HUES48 (cell line): ENCODE data around the gene PIK3R5.

Source experiments
- H3K27ac ChIP-seq: one replicate; pipeline ENCODE4 v1.7.0; 2013; ENCODE audit warnings: low read depth, low read length, inconsistent platforms
- H3K27me3 ChIP-seq: 2 replicates; pipeline ENCODE4 v1.6.1; 2013; ENCODE audit warnings: mild to moderate bottlenecking, low read length; ENCODE audit not compliant: control insufficient read depth, insufficient read depth
- H3K36me3 ChIP-seq: 2 replicates; pipeline ENCODE4 v1.6.1; 2013; ENCODE audit warnings: low read length; ENCODE audit not compliant: control insufficient read depth, insufficient read depth
- H3K4me1 ChIP-seq: 2 replicates; pipeline ENCODE4 v1.6.1; 2013; ENCODE audit warnings: mild to moderate bottlenecking, low read length; ENCODE audit not compliant: control insufficient read depth, insufficient read depth
- H3K4me3 ChIP-seq: 2 replicates; pipeline ENCODE4 v1.5.1; 2013; ENCODE audit warnings: mild to moderate bottlenecking, low read depth, low read length
- H3K9ac ChIP-seq: 2 replicates; pipeline ENCODE4 v1.6.1; 2013; ENCODE audit warnings: mild to moderate bottlenecking, low read depth, low read length, moderate library complexity
- H3K9me3 ChIP-seq: 2 replicates; pipeline ENCODE4 v1.6.1; 2013; ENCODE audit warnings: low read length; ENCODE audit not compliant: control insufficient read depth, insufficient read depth

The PIK3R5 gene

GRCh38 chr17:8922928-8923327 is 42.6 kb downstream of the PIK3R5 start:
- H3K4me1 ChIP-seq, result no peaks in the 10 kb centered on the region
- no peaks in the 10 kb centered on the region for H3K36me3 ChIP-seq
- H3K9me3 ChIP-seq, result peaks cover 3% of the 10 kb centered on the region
- H3K27me3 ChIP-seq, result no peaks in the 10 kb centered on the region
- H3K9ac ChIP-seq, result no peak overlapping the region
- H3K4me3 ChIP-seq, result no peak overlapping the region
- no peak overlapping the region for H3K27ac ChIP-seq

- Histone ChIP-seq H3K36me3 (no peaks in the 10 kb centered on the region), H3K4me1 (no peaks in the 10 kb centered on the region), H3K27ac (no peak overlapping the region), H3K27me3 (no peaks in the 10 kb centered on the region), H3K9me3 (peaks cover 3% of the 10 kb centered on the region), H3K4me3 (no peak overlapping the region), H3K9ac (no peak overlapping the region)
Observed at GRCh38 chr17:8922451-8922850, 43.1 kb downstream of the PIK3R5 start.

- Histone ChIP-seq H3K9ac (no peak overlapping the region), H3K27ac (no peak overlapping the region), H3K27me3 (no peaks in the 10 kb centered on the region), H3K4me3 (no peak overlapping the region), H3K36me3 (no peaks in the 10 kb centered on the region), H3K4me1 (no peaks in the 10 kb centered on the region), H3K9me3 (peaks cover 3% of the 10 kb centered on the region; the same call in 1 of the 2 replicates)
Observed at GRCh38 chr17:8921147-8921546, 44.4 kb downstream of the PIK3R5 start.

DNA sequence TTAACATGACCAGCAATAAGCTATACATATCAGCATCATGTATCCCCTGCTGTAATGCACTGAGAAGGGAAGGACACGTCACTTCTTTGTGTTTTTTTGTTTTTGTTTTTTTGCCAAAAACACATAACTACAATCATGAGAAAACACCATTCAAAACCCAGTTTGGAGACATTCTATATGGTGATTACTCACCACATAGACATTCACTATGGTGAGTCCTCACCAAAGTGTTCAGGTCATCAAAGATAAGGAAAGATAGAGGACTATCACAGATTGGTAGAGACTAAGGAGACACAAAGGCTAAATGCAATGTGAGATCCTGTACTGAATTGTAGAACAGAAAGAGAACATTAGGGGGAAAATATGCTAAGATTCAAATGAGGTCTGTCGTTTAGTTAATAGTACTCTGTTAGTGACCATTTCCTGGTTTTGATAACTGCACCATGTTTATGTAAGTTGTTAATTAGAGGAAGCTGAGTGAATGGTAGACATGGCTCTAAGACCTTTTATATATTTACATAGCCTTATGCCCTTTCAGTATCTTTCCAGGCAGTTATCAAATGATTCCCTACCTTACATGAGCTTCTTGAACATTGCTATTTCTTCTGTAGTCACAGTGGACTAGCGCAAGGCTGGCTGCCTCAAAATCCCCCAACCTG is 46.6 kb downstream of the PIK3R5 start:
- Histone ChIP-seq H3K9me3 (no peaks in the 10 kb centered on the region), H3K27ac (no peak overlapping the region), H3K4me1 (no peaks in the 10 kb centered on the region), H3K9ac (no peak overlapping the region), H3K4me3 (no peak overlapping the region), H3K36me3 (no peaks in the 10 kb centered on the region), H3K27me3 (no peaks in the 10 kb centered on the region)

DNA sequence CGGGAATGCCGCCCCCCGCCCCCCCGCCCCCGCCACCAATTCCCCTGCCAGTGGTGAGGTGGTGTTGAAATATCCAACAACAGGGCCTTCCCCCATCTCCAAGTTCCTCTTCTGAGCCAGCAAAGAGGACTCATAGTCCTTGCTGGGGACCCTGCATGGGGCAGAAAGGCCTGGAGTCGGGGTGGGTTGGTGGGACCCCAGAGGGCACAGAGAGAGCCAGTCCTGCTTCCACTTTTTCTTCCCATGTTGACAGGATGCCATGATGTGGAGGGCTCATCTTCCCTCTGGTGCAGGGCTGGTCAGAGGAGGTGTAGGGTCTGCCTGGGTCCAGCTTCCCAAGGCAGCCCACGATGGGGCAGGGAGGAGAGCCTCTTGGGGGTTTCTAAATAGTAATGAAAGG is 49.0 kb downstream of the PIK3R5 start:
- Histone ChIP-seq H3K9ac (no peak overlapping the region), H3K36me3 (no peaks in the 10 kb centered on the region), H3K9me3 (no peaks in the 10 kb centered on the region), H3K27me3 (no peaks in the 10 kb centered on the region), H3K4me3 (no peak overlapping the region), H3K27ac (no peak overlapping the region), H3K4me1 (no peaks in the 10 kb centered on the region)

DNA sequence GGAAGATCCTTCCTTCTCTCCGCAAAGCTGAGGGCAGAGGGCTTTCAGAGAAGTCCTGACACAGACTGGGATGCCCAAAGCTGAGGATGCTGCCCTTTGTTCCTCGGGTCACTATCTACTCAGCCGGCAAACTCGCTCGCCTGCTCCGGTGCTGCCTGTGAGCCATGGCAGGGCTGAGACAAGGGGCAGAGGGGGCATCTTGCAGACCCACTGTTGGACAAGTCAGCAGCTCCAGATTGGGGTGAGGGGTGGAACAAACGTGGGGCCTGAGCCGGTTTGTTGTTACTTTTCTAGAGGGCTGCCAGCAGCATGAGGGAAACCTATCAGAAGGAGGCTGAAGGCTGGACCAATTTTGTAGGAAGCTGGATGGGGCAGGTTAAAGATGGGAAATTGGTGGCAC is 51.0 kb downstream of the PIK3R5 start:
- Histone ChIP-seq H3K27me3 (no peaks in the 10 kb centered on the region), H3K9ac (no peak overlapping the region), H3K4me3 (no peak overlapping the region)

GRCh38 chr17:8913879-8914278 is 51.6 kb downstream of the PIK3R5 start:
- H3K4me1 ChIP-seq, result no peaks in the 10 kb centered on the region
- H3K27ac ChIP-seq, result no peak overlapping the region
- H3K9ac ChIP-seq, result no peak overlapping the region
- no peaks in the 10 kb centered on the region for H3K9me3 ChIP-seq
- H3K36me3 ChIP-seq, result no peaks in the 10 kb centered on the region
- H3K4me3 ChIP-seq, result no peak overlapping the region
- H3K27me3 ChIP-seq, result no peaks in the 10 kb centered on the region

More for the DNA sequence above, 51.0 kb downstream of the PIK3R5 start:
- no peak overlapping the region for H3K27ac ChIP-seq
- H3K9me3 ChIP-seq, result no peaks in the 10 kb centered on the region
- H3K4me1 ChIP-seq, result no peaks in the 10 kb centered on the region
- no peaks in the 10 kb centered on the region for H3K36me3 ChIP-seq

DNA sequence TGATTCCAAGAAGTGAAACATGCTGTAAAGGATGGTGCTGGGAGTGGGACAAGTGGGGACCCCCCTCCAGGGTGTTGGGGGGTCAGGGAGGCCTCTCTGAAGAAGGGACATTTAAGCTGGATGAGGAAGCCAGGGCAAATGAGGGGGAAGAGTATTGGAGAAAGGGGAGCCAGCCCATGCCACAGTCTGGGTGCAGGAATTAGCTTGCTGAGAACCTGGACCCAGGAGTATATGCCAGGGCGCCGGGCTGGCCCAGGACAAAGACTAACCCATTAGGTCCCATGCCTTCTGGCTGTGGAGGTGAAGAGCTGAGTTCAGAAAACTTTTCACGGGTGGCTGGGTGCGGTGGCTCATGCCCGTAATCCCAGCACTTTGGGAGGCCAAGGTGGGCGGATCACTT is 52.4 kb downstream of the PIK3R5 start:
- H3K9ac ChIP-seq, result no peak overlapping the region

GRCh38 chr17:8912084-8912981 is 53.2 kb downstream of the PIK3R5 start:
- no peaks in the 10 kb centered on the region for H3K36me3 ChIP-seq
- no peak overlapping the region for H3K4me3 ChIP-seq
- H3K4me1 ChIP-seq, result no peaks in the 10 kb centered on the region
- no peaks in the 10 kb centered on the region for H3K27me3 ChIP-seq
- no peak overlapping the region for H3K27ac ChIP-seq
- H3K9me3 ChIP-seq, result no peaks in the 10 kb centered on the region
- no peak overlapping the region for H3K9ac ChIP-seq

More for the DNA sequence above, 52.4 kb downstream of the PIK3R5 start:
- Histone ChIP-seq H3K4me1 (no peaks in the 10 kb centered on the region), H3K4me3 (no peak overlapping the region), H3K27ac (no peak overlapping the region), H3K9me3 (no peaks in the 10 kb centered on the region), H3K36me3 (no peaks in the 10 kb centered on the region), H3K27me3 (no peaks in the 10 kb centered on the region)

- Histone ChIP-seq H3K4me3 (no peak overlapping the region), H3K27me3 (no peaks in the 10 kb centered on the region), H3K4me1 (no peaks in the 10 kb centered on the region), H3K9ac (no peak overlapping the region), H3K36me3 (no peaks in the 10 kb centered on the region), H3K27ac (no peak overlapping the region), H3K9me3 (no peaks in the 10 kb centered on the region)
Observed at GRCh38 chr17:8910969-8911604, 54.4 kb downstream of the PIK3R5 start.
